ENCODE measurements around the gene AP2S1.
"Not testable (repeated sequence)": the region's sequence is repeated elsewhere in the genome, so short reads cannot be mapped to it uniquely, and the experiment has no call there.

The AP2S1 gene

DNA sequence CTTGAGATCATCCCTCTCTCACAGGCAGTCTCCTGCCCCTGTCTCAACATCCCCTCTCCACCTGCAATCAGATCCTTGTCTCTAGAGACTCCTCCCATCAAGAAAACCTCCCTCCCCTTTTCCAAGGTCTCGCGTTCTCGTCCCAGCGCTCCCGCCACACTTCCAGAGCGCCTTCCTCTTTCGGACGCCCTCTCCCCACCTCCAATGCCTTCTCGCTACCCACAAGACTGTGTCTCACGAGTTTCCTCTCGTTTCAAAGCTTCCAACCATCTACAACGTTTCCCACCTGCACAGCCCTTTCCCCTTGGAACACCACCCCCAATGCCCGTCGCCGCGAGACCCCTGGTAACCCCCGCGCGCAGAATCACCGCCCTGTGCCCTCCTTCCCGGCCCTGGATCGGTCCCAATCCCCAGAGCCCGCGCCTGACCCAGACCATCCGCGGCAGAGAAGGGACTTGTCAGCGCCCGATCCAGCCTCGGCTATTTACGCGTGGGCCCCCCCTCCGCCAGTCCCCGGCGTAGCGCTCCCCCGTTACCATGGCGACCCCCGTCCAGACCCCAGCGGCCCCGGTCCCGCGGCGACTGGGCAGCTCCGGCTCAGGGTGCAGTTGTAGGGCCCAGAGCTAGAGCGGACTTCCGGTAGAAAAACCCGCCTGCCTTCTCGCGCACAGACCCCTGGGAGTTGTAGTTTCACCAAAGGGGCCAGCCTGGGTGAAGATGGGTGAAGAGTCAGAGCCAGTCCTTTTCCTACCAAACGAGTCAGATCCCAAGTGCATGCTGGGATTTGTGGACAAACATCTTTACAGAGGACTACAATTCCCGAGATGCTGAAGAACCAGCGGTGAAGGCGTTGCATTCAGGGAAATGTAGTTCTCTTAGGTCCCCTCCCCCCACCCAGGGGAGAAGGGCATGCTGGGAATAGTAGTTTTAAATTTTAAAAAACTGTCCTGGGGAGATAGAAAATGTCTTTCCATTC, at the start of gene AP2S1:
AP2S1 (minus strand) TSS at position 619 of the 976 bp plus-strand sequence; CDS start at position 539, 80 bp downstream.
- H3K27ac Mint-ChIP-seq, result peak within 1 kb of the TSS; percentile 82
- H3K4me3 Mint-ChIP-seq, result peak within 1 kb of the TSS; percentile 91 to 93
- H3K9me3 Mint-ChIP-seq, result peaks cover 0 to 2% of the 10 kb centered on the region in 2 donors
- peaks cover 24 to 36% of the 10 kb centered on the region in 2 donors for H3K4me1 Mint-ChIP-seq
- H3K27me3 Mint-ChIP-seq, result no peaks in the 10 kb centered on the region
- DNase-seq (peak; percentile 95), ATAC-seq (replicated peaks) (peak; percentile 99)
- peaks cover 10 to 11% of the 10 kb centered on the region in 2 donors for H3K36me3 Mint-ChIP-seq

DNA sequence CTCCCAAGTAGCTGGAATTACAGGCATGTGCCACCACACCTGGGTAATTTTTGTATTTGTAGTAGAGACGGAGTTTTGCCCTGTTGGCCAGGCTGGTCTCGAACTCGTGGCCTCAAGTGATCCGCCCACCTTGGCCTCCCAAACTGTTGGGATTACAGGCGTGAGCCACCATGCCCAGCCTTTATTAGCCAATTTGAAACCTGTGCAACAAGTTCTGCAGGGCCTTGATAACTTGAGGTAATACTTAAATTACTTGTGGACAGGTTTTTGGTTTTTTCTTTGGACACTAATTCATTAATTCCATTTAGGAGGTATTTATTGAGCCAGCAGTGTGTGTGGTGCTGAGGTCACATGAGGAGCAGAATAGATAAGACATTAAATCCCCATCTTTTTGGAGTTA, 49.7 kb upstream of the AP2S1 start:
- ATAC-seq (replicated peaks) (no peak), DNase-seq (no peak)
- Mint-ChIP-seq H3K36me3 (peaks cover 5% of the 10 kb centered on the region in 2 donors), H3K9me3 (no peaks in the 10 kb centered on the region), H3K4me1 (peaks cover 27 to 61% of the 10 kb centered on the region in 2 donors), H3K27ac (no peak overlapping the region), H3K4me3 (no peak overlapping the region), H3K27me3 (no peaks in the 10 kb centered on the region)

DNA sequence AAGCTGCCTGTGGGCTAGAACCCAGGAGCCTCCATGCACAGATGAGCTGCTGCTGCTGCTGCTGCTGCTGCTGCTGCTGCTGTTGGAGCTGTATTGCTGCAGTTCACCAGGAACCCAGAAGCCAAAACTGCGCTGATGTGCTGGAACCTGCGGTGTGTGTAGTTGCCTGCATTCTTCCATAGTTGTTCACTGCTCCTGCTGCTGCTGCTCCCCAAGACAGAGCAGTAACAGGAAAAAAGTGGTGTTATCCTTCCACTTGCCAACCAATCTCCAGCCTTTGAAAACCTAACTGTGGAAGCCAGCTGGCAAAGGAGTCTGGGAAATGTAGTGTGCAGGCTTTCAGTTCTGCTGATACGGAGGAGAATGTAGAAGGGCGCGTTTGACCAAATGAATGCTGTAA, 48.1 kb upstream of the AP2S1 start:
- Mint-ChIP-seq H3K4me3 (no peak overlapping the region), H3K27me3 (no peaks in the 10 kb centered on the region), H3K36me3 (peaks cover 5% of the 10 kb centered on the region in 2 donors), H3K9me3 (no peaks in the 10 kb centered on the region), H3K4me1 (peaks cover 25 to 62% of the 10 kb centered on the region in 2 donors), H3K27ac (no peak overlapping the region)
- DNase-seq (no peak), ATAC-seq (replicated peaks) (no peak)

DNA sequence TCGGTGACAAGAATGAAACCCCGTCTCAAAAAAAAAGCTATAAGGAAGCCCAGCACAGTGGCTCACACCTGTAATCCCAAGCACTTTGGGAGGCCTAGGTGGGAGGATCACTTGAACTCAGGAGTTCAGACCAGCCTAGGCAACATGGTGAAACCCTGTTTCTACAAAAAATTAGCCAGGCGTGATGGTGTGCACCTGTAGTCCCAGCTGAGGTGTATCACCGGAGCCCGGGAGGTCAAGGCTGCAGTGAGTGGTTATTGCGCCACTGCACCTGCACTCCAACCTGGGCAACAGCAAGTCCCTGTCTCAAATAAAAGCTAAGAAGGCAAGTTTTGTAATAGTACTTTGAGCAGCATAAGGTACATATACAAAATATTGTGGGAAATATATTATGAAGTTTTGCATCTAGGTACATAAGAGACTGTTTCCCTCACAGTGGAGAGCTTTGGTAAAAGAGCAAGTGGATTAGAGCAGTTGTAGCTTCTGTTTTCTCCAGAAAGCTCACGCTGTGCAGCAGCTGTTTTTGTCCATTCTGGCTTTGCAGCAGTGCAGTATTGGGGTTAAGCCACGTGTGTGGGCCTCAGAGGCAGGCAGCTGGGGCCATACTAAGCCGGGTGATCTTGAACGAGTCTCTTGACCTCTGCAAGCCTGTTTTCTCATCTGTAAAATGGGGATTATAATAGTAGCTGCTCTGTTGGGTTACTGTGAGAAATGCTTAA, 45.6 kb upstream of the AP2S1 start:
- no peak for DNase-seq
- Mint-ChIP-seq H3K36me3 (peaks cover 5% of the 10 kb centered on the region in 2 donors), H3K27ac (no peak overlapping the region), H3K4me3 (no peak overlapping the region), H3K9me3 (no peaks in the 10 kb centered on the region), H3K27me3 (no peaks in the 10 kb centered on the region), H3K4me1 (peaks cover 24 to 59% of the 10 kb centered on the region in 2 donors)
- no peak for ATAC-seq (replicated peaks)

DNA sequence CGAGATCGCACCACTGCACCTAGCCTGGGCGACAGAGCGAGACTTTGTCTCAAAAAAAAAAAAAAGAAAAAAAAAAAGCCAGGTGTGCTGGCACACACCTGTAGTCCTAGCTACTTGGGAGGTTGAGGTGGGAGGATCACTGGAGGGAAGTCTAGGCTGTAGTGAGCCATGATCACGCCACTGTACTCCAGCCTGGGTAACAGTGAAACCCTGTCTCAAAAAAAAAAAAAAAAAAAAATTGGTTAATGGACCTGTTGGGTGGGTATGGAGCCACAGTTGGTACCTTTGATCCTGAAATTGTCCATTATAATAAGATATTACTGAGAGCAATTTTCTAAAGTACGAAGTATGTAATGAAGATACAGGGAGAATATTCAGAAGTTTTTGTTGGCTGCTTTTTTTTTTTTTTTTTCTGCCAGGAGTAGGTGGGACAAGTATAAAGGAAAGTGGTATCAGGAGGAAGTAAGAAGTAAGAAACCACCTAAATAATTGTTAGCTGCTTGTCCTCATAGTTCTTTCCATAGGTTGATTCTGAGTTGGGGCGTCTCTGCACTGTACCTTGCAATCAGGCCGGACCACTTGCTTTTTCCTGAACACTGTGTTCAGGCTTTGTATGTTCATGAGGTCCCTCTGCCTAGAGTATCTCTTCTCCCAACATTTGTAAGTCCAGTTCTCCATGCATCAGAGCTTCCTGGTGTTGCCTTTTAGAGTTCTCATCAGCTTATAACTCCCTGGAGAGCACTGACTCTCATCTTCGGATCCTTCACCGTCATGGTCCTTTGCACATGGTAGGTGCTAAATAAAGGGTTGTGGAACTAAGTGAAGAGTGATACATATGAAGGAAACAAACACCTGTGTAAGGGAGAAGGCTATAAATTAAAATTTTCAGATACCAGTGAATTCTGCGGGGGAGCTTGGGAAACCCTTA, 41.9 kb upstream of the AP2S1 start:
- Mint-ChIP-seq H3K27me3 (no peaks in the 10 kb centered on the region), H3K27ac (peak overlapping the region; percentile 62), H3K4me3 (peak overlapping the region; percentile 32 to 52), H3K9me3 (no peaks in the 10 kb centered on the region), H3K36me3 (peaks cover 0 to 3% of the 10 kb centered on the region in 2 donors), H3K4me1 (peaks cover 26 to 65% of the 10 kb centered on the region in 2 donors)
- ATAC-seq (replicated peaks) (peak; percentile 89), DNase-seq (peak; percentile 24)

DNA sequence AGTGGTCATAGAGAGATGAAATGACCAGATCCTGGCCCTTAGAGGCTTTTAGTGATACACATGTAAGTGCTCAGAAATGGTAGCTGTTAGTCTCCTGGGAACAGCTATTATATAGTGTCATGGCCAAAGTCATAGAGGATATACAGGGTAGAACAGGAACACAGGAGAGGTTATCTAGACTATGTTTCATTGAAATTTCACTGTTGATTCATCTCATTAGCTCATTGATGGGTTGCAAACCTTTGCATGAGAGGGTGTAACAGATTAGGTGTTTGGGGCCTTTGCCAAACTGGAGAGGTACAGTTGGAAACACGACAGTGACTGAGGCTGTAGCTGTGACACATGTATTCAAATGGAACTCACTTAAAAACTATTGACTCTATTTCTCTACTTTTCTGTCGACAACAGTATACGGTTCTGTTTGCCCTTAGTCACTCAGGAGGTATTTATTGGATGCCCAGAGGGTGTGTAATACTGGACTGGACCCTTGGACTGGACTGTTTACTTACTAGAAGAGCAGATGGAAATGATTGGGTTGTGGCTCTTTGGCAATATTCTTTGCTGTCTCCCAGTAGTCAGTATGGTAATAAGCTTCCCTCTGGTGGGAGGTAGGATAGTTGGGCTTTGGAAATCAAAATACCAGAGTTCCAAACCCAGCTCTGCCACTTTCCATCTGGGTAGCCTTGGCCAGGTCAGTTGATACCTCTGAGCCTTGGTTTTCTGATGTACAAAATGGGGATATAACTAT, 40.0 kb upstream of the AP2S1 start:
- Mint-ChIP-seq H3K36me3 (peaks cover 1 to 11% of the 10 kb centered on the region in 2 donors), H3K4me1 (peaks cover 29 to 60% of the 10 kb centered on the region in 2 donors), H3K9me3 (no peaks in the 10 kb centered on the region), H3K27ac (peak overlapping the region; percentile 20), H3K27me3 (no peaks in the 10 kb centered on the region), H3K4me3 (peak overlapping the region in 1 of 2 donors; percentile 12)
- DNase-seq (no peak), ATAC-seq (replicated peaks) (no peak)

DNA sequence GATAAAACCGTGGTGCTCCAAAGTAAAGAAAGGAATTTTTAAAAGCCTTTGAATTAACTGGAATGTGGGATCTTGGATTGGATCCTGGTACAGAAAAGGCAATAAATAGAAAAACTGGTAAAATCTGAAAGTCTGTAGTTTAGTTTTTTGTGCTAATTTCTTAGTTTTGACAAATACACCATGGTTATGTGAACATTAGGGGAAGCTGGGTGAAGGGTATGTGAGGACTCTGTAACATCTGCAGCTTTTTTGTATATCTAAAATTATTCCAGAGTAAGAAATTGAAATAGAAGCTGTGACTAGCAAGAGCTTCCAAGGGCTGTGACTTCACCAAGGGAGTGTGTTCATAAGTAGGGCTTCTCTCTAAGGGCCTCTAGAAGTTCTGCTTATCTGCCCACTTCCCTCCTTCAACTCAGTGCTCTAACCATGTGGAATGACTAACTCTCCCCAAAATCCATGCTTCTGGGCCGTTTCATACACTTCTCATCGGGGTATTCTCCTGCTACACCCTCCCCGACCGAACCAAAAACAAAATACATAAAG, 36.7 kb upstream of the AP2S1 start:
- no peak for DNase-seq
- H3K27ac Mint-ChIP-seq, result no peak overlapping the region
- H3K36me3 Mint-ChIP-seq, result peaks cover 3 to 15% of the 10 kb centered on the region in 2 donors
- H3K9me3 Mint-ChIP-seq, result no peaks in the 10 kb centered on the region
- H3K4me1 Mint-ChIP-seq, result peaks cover 21 to 45% of the 10 kb centered on the region in 2 donors
- no peak overlapping the region for H3K4me3 Mint-ChIP-seq
- no peaks in the 10 kb centered on the region for H3K27me3 Mint-ChIP-seq
- no peak for ATAC-seq (replicated peaks)

DNA sequence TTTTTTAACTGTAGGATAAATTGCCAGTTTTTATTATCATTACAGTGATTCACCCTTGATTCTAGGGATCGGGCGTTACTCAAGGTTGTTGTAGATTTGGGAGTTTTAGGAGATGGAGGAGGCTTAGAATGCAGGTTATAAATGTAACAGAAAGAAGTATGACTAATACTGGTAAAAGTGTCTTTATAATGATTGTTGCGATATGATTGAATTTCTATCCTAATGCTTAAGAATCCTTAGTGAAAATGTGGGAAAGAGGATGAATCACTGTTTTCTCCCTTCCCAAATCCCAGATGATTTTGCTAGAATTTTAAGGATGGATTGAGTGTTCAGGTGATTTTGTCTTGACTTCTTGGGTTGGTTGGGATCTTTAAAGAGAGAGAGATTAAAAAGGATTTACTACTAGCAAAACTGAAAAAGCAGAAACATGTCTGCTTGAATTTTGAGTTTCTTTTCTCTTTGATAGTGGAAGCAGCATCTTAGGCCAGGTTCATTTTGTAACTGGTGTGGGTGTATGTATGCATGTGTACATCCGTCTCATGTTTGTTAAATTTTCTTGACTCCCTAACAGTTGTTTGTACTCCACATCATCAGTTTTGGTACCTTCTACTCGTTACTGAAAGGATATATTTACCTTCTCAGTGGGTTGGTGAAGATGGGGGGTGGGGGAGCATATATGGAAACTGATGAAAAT, 36.0 kb upstream of the AP2S1 start:
- Mint-ChIP-seq H3K4me1 (peaks cover 23 to 43% of the 10 kb centered on the region in 2 donors), H3K4me3 (no peak overlapping the region), H3K27me3 (no peaks in the 10 kb centered on the region), H3K36me3 (peaks cover 3 to 15% of the 10 kb centered on the region in 2 donors), H3K9me3 (no peaks in the 10 kb centered on the region), H3K27ac (no peak overlapping the region)
- ATAC-seq (replicated peaks) (no peak), DNase-seq (no peak)

DNA sequence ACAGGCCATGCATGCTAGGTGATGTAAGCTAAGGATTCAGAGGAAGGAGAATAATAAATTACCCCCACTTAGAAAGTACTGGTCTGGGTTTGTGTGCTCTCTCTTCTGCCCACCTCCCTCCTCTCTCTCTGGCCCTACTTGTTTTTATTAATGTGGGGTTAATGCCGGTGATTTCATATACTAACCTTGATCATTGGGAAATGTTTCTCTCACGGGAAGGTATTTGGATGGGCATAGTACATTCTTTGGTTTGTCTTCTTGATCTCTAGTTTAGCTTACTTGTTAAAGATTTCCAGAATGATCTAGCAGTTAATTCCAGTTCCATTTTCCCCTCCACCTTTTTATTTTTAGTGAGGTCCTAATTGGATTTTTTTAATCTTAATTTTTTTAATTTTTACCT, 34.8 kb upstream of the AP2S1 start:
- peaks cover 18 to 32% of the 10 kb centered on the region in 2 donors for H3K4me1 Mint-ChIP-seq
- H3K36me3 Mint-ChIP-seq, result peaks cover 3 to 15% of the 10 kb centered on the region in 2 donors
- H3K27me3 Mint-ChIP-seq, result no peaks in the 10 kb centered on the region
- no peak overlapping the region for H3K27ac Mint-ChIP-seq
- DNase-seq (no peak), ATAC-seq (replicated peaks) (no peak)
- H3K4me3 Mint-ChIP-seq, result no peak overlapping the region
- H3K9me3 Mint-ChIP-seq, result no peaks in the 10 kb centered on the region

DNA sequence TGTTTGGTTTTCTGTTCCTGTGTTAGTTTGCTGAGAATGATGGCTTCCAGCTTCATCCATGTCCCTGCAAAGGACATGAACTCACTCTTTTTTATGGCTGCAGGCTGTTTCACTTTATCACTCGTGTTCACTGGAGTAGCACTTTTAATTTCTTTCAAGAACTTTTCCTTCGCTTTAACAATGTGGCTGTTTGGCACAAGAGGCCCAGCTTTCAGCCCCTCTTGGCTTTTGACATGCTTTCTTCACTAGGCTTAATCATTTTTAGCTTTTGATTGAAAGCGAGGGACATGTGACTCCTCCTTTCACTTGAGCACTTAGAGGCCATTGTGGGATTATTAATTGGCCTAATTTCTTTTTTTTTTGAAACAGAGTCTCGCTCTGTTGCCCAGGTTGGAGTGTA, 32.1 kb upstream of the AP2S1 start:
- H3K4me3 Mint-ChIP-seq; DNase-seq; H3K27me3 Mint-ChIP-seq; ATAC-seq (replicated peaks); H3K9me3 Mint-ChIP-seq; H3K27ac Mint-ChIP-seq: not testable (repeated sequence)
- Mint-ChIP-seq H3K36me3 (peaks cover 5 to 14% of the 10 kb centered on the region in 2 donors), H3K4me1 (peaks cover 12 to 20% of the 10 kb centered on the region in 2 donors)

DNA sequence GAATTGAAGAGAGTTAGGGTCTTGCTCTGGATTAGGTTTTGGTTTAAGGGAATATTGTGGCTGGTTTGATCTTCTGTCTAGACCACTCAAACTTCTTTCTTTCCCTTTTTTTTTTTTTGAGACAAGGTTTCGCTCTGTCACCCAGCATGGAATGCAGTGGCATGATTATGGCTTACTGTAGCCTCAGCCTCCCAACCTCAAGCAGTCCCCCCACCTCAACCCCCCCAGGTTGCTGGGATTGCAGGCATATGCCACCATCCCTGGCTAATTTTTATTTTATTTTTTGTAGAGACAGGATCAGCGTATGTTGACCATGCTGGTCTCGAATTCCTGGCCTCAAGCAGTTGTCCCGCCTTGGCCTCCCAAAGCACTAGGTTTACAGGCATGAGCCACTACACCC, 31.4 kb upstream of the AP2S1 start:
- Mint-ChIP-seq H3K9me3 (no peaks in the 10 kb centered on the region), H3K4me3 (no peak overlapping the region), H3K4me1 (peaks cover 11 to 13% of the 10 kb centered on the region in 2 donors), H3K27me3 (no peaks in the 10 kb centered on the region), H3K27ac (no peak overlapping the region), H3K36me3 (peaks cover 4 to 9% of the 10 kb centered on the region in 2 donors)
- ATAC-seq (replicated peaks) (no peak), DNase-seq (no peak)

DNA sequence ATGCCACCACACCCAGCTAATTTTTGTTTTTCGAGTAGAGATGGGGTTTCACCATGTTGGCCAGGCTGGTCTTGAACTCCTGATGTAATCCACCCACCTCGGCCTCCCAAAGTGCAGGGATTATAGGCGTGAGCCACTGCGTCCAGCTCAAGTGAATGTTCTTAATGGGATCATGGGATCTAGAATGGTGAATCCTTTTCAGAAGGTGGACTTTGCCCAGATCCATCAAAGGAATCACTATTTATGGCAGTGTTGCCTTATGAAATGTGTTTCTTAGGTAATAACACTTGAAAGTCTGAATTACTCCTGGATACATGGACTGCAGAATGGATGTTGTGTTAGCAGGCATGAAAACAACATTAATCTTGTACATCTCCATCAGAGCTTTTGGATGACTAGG, 30.4 kb upstream of the AP2S1 start:
- Mint-ChIP-seq H3K4me3 (no peak overlapping the region), H3K27ac (no peak overlapping the region), H3K36me3 (peaks cover 4% of the 10 kb centered on the region in 2 donors), H3K9me3 (no peaks in the 10 kb centered on the region), H3K27me3 (no peaks in the 10 kb centered on the region), H3K4me1 (peaks cover 4 to 5% of the 10 kb centered on the region in 2 donors)
- no peak for DNase-seq
- ATAC-seq (replicated peaks), result no peak
